Fibroblast of lung (primary cell): Measurements from ENCODE around the gene NUP205. TPM values are rescaled to one million over a fixed set of nuclear protein-coding genes. Genes with fewer than 3 reads are reported as not detected.

Experiments used
- DNase-seq, 2 donors: peaks; one replicate each; pipeline versions ENCODE4 v3.0.0 to v3.0.0-alpha.2; 2010; ENCODE audit warnings: low read depth in 2 of 2
- H2AFZ ChIP-seq: 2 replicates; pipeline ENCODE4 v1.5.1; 2012; ENCODE audit warnings: low read length, control low read depth, inconsistent platforms
- H3K27ac ChIP-seq: 2 replicates; pipeline ENCODE4 v1.5.1; 2011; ENCODE audit warnings: low read length, control low read depth; ENCODE audit not compliant: insufficient read depth
- H3K27me3 ChIP-seq: 2 replicates; pipeline ENCODE4 v1.5.1; 2011; ENCODE audit warnings: mild to moderate bottlenecking, low read length; ENCODE audit not compliant: control insufficient read depth, insufficient read depth
- H3K36me3 ChIP-seq: 2 replicates; pipeline ENCODE4 v1.5.1; 2011; ENCODE audit warnings: low read length; ENCODE audit not compliant: control insufficient read depth, insufficient read depth
- H3K4me1 ChIP-seq: 2 replicates; pipeline ENCODE4 v1.5.1; 2011; ENCODE audit warnings: low read length; ENCODE audit not compliant: control insufficient read depth, insufficient read depth; ENCODE audit errors: extremely low read depth
- H3K4me2 ChIP-seq: 2 replicates; pipeline ENCODE4 v1.5.1; 2011; ENCODE audit warnings: low read length, control low read depth; ENCODE audit not compliant: insufficient read depth; ENCODE audit errors: extremely low read depth
- H3K4me3 ChIP-seq, 4 experiments: fragments of 200-600 bp in 1 of 4; sonication (generic) in 1 of 4; replicated peaks in 1 of 4; 2 replicates each; pipeline ENCODE4 v1.5.1; 2011 to 2016; ENCODE audit warnings: low read length in 4 of 4, low read depth in 3 of 4, mild to moderate bottlenecking in 3 of 4, control low read depth in 2 of 4, inconsistent platforms in 1 of 4, mixed read lengths in 1 of 4; ENCODE audit not compliant: insufficient read depth in 1 of 4; ENCODE audit errors: control extremely low read depth in 1 of 4
- H3K79me2 ChIP-seq: 2 replicates; pipeline ENCODE4 v1.5.1; 2012; ENCODE audit warnings: mild to moderate bottlenecking, low read length, inconsistent platforms; ENCODE audit not compliant: control insufficient read depth, insufficient read depth
- H3K9ac ChIP-seq: 2 replicates; pipeline ENCODE4 v1.5.1; 2011; ENCODE audit warnings: mild to moderate bottlenecking, low read length, control low read depth; ENCODE audit not compliant: insufficient read depth
- H3K9me3 ChIP-seq: 2 replicates; pipeline ENCODE4 v1.5.1; 2012; ENCODE audit warnings: low read depth, low read length; ENCODE audit not compliant: control insufficient read depth, insufficient read depth
- H4K20me1 ChIP-seq: 2 replicates; pipeline ENCODE4 v1.5.1; 2011; ENCODE audit warnings: low read length; ENCODE audit not compliant: control insufficient read depth, insufficient read depth; ENCODE audit errors: extremely low read depth
- EZH2 ChIP-seq: IDR thresholded peaks from 2 replicates; pipeline ENCODE4 v1.5.1; 2012; ENCODE audit warnings: low read length, control low read depth, mild to moderate bottlenecking; ENCODE audit errors: missing control alignments
- polyA plus RNA-seq, 2 donors: library from polyadenylated mRNA; depleted of rRNA in 1 of 2; stranded (reverse) in 1 of 2; unstranded in 1 of 2; fragments of >200 nt; gene quantifications; 2 replicates each; pipeline ENCODE4 v1.2.1, GENCODE V29; 2011 to 2012; ENCODE audit warnings: missing spikeins in 1 of 2
- total RNA-seq: library from RNA; depleted of rRNA; stranded (reverse); fragments of >200 nt; gene quantifications from 2 replicates; pipeline ENCODE4 v1.2.1, GENCODE V29; 2014
- TF ChIP-seq, protein P1 (sequence below), 2 donors: IDR thresholded peaks in 1 of 2; conservative IDR thresholded peaks in 1 of 2; 1 replicate in 1 of 2; 2 replicates in 1 of 2; pipeline ENCODE4 v1.5.1; 2011 to 2012; ENCODE audit warnings: low read length in 2 of 2, control low read depth in 1 of 2, inconsistent platforms in 1 of 2, low read depth in 1 of 2, mild to moderate bottlenecking in 1 of 2

Gene NUP205
- total and polyA plus RNA-seq, 2 donors (not counting 1 experiment from before 2014, with no cell fraction given), result 28.1 to 36.7 TPM

DNA sequence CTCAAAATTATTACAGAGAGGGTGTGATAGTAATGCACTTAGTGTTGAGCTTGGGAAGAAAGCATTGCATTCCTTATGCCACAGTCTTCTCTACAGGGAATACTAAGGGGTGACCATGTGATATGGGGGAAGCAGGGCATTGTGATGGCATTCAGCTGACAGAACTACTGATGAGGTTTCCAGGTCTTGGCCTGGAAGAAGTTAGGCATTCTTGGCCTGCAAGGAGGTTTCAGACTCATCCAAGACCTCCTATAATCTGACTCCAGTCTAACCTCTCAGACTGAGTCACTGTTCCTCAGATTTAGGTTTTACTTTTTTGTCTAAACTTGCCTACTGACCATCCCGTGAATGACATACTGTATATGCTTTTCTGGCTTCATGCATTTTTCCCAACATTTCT lies 112.5 kb downstream of the NUP205 start:
- TF ChIP-seq, protein P1, sequence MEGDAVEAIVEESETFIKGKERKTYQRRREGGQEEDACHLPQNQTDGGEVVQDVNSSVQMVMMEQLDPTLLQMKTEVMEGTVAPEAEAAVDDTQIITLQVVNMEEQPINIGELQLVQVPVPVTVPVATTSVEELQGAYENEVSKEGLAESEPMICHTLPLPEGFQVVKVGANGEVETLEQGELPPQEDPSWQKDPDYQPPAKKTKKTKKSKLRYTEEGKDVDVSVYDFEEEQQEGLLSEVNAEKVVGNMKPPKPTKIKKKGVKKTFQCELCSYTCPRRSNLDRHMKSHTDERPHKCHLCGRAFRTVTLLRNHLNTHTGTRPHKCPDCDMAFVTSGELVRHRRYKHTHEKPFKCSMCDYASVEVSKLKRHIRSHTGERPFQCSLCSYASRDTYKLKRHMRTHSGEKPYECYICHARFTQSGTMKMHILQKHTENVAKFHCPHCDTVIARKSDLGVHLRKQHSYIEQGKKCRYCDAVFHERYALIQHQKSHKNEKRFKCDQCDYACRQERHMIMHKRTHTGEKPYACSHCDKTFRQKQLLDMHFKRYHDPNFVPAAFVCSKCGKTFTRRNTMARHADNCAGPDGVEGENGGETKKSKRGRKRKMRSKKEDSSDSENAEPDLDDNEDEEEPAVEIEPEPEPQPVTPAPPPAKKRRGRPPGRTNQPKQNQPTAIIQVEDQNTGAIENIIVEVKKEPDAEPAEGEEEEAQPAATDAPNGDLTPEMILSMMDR (conservative IDR thresholded peaks at IDR 0.05 in 1 of 2, IDR thresholded peaks at IDR 0.05 in 1 of 2; ENCODE audit: low read depth in 1 of 2, low read length in 2 of 2), result no peak
- TF ChIP-seq EZH2, result no peak
- Histone ChIP-seq H3K79me2 (peaks cover 67% of the 10 kb centered on the region), H3K4me2 (peak overlapping the region; percentile 9), H2AFZ (no peak overlapping the region), H3K4me3 (no peak overlapping the region), H3K9me3 (no peaks in the 10 kb centered on the region), H3K9ac (no peak overlapping the region), H3K27ac (peak overlapping the region; percentile 42), H4K20me1 (no peaks in the 10 kb centered on the region), H3K4me1 (peaks cover 8% of the 10 kb centered on the region), H3K27me3 (no peaks in the 10 kb centered on the region), H3K36me3 (no peaks in the 10 kb centered on the region)
- peak; percentile 67 to 85 for DNase-seq

- no peaks in the 10 kb centered on the region for H4K20me1 ChIP-seq
- no peak for TF ChIP-seq EZH2
- TF ChIP-seq, protein P1 (conservative IDR thresholded peaks at IDR 0.05 in 1 of 2, IDR thresholded peaks at IDR 0.05 in 1 of 2; ENCODE audit: low read depth in 1 of 2, low read length in 2 of 2), result peak; percentile 81 to 93
- no peaks in the 10 kb centered on the region for H3K36me3 ChIP-seq
- H3K9ac ChIP-seq, result no peak overlapping the region
- H3K79me2 ChIP-seq, result peaks cover 43% of the 10 kb centered on the region
- DNase-seq, result peak; percentile 76 to 87
- no peak overlapping the region for H3K4me3 ChIP-seq
- H3K4me2 ChIP-seq, result no peak overlapping the region
- peaks cover 8% of the 10 kb centered on the region for H3K4me1 ChIP-seq
- H3K27me3 ChIP-seq, result no peaks in the 10 kb centered on the region
- H2AFZ ChIP-seq, result no peak overlapping the region
- no peaks in the 10 kb centered on the region for H3K9me3 ChIP-seq
- H3K27ac ChIP-seq, result no peak overlapping the region
Measured at GRCh38 chr7:135672560-135673359, 115.0 kb downstream of the NUP205 start.

DNA sequence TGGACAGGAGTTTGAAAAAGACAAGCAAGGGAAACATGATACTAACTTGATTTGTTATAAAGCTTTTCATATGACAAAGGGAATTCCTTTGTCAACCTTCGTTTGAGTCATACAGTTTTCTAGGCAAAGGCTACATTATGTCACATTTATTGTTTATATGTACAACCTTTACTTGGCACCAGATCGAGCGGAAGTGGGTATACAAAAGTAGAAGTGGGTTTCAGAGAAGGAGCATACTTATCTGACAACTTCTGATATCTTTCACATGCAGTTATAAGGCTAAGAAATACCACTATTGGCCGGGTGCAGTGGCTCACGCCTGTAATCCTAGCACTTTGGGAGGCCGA lies 115.6 kb downstream of the NUP205 start:
- Histone ChIP-seq H3K27ac (peak overlapping the region; percentile 17), H3K9me3 (no peaks in the 10 kb centered on the region), H4K20me1 (no peaks in the 10 kb centered on the region), H3K27me3 (no peaks in the 10 kb centered on the region), H2AFZ (no peak overlapping the region), H3K4me1 (peaks cover 11% of the 10 kb centered on the region), H3K9ac (no peak overlapping the region), H3K4me3 (no peak overlapping the region), H3K79me2 (peaks cover 40% of the 10 kb centered on the region), H3K4me2 (no peak overlapping the region), H3K36me3 (peaks cover 1% of the 10 kb centered on the region)
- TF ChIP-seq, protein P1 (conservative IDR thresholded peaks at IDR 0.05 in 1 of 2, IDR thresholded peaks at IDR 0.05 in 1 of 2; ENCODE audit: low read depth in 1 of 2, low read length in 2 of 2), result no peak
- no peak for TF ChIP-seq EZH2
- peak; percentile 58 to 93 for DNase-seq
